T-helper 2 cell (primary cell): ENCODE results near the gene SLC4A3.
"Not testable (repeated sequence)": the region's sequence is repeated elsewhere in the genome, so short reads cannot be mapped to it uniquely, and the experiment has no call there.

ENCODE experiments used
- DNase-seq, 5 experiments: peaks; one replicate each; pipeline versions ENCODE4 v3.0.0 to v3.0.0-alpha.2; 2012 to 2022

The SLC4A3 gene

DNA sequence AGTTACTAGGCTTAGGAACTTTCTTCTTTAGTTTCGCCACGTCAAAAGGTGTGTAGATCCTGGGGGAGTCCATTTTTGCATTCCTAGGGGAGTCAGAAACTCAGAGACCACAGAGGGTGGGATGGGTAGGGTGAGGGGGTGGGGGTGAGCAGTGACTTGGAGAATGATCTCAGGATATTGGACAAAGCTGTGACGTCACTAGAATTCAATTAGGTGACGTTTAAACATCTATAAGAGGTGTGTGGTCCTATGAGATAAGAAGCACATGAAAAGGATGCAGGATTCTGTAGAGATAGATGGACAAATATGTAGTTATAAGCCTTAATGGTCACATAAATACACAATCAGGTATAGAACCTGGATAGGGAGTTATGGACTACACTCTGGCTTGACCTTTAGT lies 21.5 kb downstream of the SLC4A3 start:
- no peak for DNase-seq

DNA sequence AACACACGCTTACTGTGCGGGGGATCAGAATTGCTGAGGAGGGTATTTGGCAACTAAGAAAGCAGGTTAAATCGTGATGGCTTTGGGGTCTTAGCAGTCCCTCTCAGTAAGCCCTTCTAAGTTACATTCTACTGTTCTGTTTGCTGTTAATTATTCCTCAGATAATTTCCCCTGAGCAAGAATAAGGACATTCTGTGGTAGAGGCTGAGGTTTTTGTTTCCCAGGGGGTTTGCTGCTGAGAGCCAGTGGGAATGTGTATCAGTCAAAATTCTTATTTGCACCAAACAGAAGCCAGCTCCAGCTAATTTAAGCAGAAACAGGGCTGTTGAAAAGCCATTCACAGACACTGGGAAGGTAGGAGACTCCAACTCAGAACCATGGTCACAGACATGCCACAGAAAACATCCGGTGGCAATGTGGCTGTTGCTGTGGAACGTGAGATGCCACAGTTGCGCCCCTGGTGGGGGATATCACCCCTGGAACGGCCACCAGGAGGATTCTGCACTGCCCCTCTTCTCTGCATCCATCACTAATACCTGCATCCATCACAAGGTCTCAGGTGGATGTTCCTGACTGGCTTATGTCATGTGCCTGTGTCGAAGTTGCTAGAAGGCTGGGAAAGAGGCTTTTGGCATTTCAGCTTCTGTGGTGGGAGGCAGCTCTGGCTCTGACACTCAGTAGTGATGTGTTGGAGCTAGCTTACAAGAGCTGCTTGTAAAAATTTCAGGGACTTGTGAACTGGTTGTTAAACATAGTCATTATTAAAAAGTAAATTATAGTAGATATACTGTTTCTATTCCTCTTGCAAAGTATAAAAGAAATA lies 23.2 kb downstream of the SLC4A3 start:
- DNase-seq = no peak

DNA sequence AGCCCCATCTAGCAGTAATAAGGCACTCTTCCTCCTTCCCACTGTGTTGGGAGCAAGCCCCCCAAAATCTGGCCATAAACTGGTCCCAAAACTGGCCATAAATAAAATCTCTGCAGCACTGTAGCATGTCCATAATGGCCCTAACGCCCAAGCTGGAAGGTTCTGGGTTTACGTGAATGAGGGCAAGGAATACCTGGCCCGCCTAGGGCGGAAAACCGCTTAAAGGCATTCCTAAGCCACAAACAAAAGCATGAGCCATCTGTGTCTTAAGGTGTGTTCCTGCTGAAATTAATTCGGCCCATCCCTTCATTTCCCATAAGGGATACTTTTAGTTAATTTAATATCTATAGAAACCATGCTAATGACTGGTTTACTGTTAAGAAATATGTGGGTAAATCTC lies 24.2 kb downstream of the SLC4A3 start:
- DNase-seq = not testable (repeated sequence)

DNA sequence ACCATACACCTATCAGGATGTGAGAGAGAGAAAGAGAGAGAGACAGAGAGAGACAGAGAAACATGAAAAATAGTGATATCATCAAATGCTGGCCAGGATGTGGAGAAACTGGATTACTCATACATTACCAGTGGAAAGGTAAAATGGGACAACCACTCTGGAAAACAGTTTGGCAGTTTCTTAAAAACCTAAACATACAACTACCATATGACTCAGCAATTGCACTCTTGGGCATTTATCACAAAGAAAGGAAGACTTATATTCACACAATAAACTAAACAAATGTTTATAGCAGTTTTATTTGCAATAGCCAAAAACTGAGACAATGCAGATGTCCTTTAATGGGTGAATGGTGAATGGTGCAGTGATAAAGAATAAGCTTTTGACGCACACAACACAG lies 29.1 kb downstream of the SLC4A3 start:
- no peak for DNase-seq

DNA sequence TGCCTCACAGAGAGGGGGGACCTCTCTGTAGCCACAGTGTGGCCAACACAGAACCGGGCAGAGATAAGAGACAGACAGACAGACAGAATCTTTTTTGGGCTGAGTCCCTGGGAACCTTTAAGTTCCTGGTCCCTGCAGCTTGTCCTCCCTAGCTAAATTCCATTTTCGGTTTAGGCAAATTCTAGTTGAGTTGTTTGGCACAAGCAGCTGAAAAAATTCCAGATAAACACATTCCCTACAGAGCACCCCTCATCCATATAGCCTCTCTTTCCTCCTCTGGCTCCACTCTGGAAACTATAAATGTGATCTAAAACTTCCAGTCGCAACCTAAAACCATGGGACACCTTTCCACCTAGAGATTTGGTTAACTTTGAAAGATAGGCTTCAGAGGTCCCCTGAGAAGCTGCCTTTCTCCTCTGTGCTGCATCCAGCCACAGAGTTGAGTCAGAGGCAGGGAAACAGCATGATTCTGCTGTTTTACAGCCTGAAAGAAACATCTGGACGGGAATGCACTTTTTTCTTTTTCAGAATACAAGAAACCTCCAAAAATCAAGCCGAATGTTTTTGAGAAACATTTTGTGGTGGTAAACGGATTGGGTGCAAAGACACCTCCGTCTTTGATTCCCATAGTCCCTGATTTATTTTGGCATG lies 30.9 kb downstream of the SLC4A3 start:
- DNase-seq = no peak

DNA sequence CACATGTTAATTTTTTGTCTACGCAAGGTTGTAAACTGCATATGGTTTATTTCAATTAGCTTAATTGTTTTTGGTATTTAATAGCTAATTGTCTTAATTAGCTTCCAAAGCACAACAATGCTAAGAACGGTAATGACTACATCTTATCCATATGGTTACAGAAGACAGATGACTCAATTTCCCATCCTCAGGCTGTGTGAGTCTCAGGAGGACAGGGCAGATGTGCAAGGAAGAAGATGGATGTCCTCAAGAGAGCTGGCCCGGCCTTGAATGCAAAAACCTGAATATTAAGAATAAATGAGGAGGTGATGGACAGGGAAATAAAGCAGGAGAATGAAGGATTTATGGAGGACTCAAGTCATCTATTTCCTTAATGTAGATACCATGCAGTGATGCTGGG lies 31.4 kb downstream of the SLC4A3 start:
- no peak for DNase-seq

DNA sequence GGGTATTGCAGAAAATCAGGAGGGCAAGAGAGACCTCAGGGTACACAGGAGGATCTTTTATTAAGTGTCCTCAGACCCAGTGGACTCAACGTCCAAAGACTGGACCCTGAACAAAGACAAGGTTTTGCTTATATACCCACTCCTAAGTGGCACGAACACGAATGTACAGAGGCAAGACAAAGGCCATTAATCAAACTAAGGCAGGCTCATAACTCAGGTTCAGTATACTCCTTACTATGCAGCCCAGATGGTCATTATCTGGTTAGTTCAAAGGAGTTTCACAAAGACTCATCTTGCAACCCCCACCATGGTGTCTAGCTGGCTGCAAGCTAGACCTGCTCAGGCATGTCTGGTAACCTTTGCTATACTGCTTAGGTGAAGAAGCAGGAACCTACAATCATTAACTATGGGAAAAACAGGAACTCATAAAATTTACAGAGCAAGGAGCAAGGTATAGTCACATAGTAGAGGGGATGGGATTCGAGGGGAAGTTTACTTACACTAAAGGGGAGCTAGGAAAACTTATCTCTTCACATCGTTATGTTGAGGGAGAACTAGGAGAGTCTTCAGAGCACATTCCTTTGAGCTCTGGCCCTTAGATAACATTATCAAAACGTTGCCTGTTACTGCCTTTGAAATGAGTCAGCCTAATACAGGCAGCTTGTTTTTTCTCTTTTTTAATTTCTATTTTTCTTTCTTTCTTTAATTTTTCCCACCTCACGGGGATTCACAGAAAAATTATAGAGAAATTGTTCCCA lies 33.9 kb downstream of the SLC4A3 start:
- DNase-seq = no peak

DNA sequence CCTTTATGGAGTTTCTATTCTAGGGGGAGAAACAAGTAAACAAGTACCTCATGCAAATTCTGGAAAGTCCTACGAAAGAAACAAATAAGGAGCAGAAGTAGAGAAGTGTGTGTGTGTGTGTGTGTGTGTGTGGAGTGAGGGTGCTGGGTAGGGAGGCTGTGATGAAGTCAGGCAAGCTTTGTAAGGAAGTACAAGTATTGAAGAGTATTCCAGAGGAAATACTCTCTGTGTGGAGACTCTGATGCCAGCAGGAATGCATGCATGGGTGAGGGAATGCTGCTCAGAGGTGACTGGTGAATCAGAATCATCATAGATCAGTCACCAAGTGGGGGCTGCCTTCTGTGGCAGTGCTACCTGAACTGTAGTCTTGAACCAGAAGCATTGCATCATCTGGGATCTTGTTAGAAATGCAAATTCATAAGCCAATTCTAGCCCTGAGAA lies 34.5 kb downstream of the SLC4A3 start:
- DNase-seq = no peak

DNA sequence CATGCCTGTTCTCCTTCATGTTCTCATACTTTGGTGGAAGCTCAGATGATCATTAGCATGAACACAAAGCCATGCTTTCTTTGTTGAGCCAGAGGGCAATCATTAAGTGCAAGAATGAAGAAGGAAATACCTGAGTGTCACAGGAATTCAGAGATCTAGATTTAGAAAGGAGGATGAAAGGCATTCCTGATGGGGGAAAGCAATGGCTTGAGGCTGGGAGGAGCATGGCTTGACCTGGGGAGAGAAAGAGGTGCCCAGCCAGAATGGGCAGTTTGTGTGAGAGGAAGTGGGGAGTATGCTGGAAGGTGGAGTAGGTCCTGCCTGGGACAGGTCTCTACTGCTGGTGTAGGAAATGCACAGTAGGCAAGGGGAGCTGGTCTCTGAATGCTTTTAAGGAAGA lies 35.1 kb downstream of the SLC4A3 start:
- no peak for DNase-seq

DNA sequence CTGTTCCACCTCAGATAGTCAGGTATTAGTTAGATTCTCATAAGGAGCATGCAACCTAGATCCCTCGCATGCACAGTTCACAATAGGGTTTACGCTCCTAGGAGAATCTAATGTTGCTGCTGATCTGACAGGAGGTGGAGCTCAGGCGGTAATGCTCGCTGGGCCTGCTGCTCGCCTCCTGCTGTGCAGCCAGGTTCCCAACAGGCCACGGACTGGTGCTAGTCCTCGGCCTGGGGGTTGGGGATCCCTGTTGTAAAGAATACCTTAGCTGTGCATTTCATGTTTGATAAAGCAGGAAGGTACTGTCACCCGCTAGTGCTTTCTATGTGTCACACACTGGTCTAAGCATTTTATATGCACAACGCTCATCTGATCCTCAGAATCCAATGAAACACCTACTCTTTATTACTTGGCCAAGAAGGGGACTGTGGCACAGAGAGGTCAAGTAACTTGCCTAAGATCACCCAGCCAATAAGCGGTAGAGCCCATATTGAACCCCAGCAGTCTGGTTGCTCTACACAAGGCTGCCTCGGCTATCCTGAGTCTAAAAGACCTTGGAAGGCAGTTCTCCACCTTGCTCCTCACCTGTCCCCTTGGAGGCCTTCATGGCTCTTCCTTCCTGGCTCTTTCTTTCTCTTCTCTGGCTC lies 35.8 kb downstream of the SLC4A3 start:
- DNase-seq = no peak

DNA sequence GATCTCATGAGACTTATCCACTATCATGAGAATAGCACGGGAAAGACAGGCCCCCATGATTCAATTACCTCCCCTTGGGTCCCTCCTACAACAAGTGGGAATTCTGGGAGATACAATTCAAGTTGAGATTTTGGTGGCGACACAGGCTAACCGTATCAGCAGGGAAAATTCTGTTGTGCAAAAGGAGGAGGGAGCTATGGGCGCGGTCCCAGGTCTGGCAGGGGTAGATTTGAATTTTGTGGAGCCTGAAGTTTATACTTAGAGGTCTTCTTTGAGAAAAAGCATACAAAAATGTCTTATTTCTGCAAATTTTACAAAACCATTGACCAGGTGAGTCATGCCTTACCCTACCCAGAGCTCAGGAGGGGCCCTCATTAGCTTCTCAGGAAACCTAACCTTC lies 36.6 kb downstream of the SLC4A3 start:
- no peak for DNase-seq

DNA sequence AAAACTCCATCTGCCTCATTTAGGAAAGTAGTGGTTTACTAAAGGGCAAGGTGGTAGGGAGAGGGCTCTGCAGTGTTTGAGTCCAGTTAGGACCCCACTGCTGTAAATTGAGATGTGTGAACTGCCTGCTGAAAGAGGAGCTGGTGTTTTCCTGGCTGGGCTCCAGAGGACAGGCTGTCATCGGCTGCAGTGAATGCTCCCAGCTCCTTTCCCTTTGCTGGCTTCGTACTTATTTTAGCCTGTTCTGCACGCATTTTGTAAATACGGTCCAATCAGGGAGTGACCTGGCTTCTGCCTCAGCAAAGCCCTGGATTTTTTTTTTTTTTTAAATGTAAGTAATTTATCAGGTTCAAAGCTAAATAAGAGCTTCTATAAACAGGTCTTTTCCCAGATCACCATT lies 37.5 kb downstream of the SLC4A3 start:
- no peak for DNase-seq

DNA sequence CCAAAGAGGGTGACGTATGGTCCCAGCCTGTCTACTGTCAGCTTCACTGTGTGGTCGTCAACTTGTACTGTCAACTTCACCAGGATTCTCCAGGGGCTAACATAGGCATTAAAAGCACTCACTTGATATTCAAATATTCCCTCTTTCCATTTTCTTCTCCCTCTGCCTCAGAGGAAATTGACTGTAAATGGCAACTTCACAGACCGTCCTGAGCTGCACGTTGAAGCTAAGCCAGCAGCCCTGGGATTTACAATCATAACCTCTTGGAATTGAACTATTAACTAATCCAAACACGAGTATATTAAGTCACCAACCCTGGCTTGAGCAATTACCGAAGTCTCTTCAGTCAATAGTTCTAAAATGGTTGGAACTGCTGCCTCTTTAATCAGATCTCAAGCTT lies 38.5 kb downstream of the SLC4A3 start:
- DNase-seq = no peak

DNA sequence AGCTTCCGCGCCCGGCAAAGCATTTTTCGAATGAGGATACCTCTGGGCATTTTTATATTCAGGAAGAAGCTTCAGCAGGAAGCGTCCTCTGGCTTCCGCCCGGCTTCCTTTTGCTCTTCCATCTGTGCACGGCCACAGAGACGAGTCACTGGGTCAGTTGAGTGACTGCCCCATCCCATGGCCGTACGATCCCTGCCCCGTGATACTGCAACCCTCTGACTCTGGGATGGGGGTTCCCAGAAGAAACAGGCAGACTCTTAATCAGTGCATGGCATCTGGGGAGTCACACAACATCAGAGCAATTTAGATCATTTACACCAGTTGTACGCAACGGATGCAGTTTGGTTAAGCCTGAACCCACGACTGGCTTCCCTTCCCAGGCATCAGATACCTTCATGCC lies 40.9 kb downstream of the SLC4A3 start:
- no peak for DNase-seq

DNA sequence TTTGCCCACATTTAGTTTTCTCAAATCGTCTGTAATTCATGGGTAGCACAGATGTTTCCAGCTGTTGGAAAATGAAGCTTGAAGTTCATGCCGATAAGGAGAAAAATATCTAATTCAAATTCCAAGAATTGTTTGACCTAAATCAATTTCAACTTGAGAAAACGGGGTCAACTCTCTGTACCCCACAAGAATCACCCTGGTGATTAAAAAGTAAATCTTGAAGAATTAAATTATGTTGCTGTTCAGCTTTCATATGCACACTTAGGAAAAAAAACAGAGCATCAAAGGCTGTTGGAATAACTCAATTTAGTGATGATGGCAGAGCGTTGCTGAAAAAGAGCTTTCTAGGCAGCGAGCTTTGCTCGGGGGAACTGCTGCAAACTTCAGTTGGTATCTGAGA lies 43.0 kb downstream of the SLC4A3 start:
- DNase-seq = no peak

DNA sequence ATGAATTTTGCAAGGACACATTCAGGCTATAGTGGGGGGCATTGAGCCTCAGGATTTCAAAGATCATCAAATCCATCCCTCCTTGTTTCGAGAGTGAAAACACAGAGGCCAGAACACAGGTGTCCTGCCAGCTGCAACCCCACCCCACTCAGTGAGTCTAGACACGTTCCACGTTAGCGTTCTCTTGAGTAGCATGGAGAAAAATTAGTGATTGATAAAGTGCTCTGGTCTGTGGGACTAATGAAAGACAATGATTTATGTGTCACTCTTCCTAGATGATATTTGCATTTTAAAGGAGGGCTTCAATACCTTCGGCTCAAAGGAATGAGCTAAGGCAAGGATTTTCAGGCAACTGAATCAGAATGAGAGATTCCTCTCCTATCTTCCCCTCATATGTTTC lies 43.8 kb downstream of the SLC4A3 start:
- no peak for DNase-seq

DNA sequence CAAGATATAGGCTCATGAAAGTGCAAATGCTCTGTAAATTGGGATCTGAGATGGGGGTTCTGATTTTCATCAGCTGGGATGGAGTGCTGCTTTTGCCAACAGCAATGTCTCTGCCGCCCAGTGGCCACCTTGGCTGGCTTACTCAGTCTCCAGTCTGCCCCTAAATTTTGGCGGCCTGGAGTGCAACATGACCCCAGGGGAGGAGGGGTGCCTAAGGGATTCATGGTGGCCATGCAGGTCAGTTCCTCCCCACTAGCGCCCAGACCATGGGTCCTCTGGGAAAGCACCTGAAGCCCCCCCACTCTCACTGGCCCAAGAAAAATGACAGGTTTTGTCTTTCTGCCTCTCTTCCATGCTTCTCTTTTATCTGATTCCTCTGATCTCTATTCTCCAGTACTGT lies 45.0 kb downstream of the SLC4A3 start:
- no peak for DNase-seq

DNA sequence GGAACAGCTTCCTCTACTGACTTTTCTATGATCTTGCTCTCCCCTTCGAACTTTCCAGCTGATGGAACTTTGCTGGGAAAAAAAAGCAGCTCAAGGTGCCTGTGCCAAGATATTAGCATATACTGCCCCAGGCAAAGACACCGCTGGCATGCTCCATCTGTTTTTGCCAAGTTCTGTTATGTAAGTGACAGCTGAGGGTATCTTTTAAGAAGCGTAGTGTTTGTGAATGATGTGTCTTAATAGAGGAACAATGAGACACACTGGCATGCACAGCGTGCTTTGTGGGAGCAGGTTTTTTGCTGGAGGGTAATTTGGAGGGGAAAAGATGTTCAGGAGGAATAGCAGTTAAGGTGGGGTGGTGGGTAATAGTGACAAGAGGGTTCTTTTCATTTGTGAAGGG lies 47.8 kb downstream of the SLC4A3 start:
- DNase-seq = no peak

DNA sequence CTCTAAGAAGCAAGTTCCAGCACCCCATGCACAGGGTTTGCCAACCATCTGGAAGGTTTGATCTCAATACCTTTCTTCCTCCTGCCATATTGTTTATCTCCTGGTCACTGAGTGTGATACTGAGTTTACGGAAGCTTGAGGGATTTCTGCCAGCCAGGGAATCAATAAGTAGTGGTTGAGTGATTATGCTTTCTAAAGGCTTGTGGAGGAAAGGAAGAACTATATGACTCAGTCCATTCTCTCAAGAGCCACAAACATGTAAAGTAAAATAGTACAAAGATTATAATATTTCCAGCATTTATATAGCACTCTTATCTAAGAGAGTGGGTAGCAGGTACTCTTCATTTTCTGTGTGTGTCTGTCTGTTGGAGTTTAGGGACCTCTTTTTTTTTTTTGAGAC lies 49.2 kb downstream of the SLC4A3 start:
- DNase-seq = no peak

DNA sequence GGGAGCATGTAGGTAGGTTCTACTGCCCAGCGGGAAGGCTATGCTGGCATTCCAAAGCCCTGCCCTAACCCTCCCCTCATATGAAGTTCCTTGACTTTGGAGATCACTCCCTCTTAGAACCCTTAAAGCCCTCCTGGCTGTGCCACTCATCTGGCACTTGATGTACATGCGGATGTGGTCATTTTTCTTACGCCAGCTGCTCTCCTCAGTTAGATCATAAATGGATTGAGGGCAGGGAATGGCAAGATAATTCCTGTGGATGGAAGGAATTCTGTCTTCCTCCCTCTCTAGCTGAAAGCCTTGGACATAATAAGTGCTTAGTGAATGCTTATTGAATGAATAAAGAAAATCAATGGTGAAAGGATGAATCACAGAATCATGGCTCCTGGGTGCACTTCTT lies 51.6 kb downstream of the SLC4A3 start:
- DNase-seq = no peak

DNA sequence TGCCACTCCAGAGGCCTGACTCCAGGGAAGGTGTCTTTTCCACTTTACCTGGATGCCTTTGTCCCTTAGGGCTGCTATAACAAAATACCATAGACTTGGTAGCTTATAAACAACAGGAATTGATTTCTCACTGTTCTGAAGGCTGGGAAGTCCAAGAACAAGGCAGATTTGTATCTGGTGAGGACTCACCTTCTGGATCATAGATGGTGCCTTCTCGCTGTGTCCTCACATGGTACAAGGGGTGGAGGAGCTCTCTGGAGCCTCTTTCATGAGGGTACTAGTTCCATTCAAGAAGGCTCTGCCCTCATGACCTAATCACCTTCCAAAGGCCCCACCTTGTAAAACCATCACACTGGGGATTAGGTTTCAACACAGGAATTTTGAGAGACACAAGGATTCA lies 52.1 kb downstream of the SLC4A3 start:
- no peak for DNase-seq

DNA sequence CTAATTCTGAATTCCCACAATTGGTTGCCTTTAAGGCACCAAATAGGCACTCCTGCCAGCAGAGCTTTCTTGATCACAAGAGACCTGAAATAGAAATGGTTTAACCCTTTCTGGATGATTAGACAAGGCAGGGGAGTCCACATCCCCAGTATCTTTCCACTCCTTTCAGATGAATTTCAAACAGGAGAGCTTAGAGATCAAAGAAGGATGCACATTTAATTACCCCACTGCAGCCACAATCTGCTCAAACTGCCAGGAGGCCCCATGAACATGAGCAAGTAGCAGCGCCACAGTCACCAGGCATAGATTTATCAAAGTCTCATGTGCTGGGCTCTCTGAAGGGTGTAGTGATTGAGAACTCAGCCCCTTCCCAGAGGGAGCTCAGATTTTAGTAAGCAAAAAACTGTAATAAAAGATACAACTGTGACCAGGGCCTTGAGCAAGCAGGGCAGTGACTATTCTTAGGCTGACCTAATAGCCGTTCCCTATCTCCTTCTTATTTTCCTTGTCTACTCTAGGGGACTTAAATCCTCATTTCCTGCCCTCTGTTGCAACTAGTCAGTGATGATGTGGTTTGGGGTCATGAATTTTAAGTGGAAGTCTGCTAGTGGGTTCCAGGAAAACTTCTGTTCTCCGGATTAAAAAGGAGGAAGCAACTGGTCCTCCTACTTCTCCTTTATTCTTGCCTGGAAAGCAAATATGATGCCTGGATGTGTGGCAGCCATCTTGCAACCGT lies 53.7 kb downstream of the SLC4A3 start:
- DNase-seq = no peak
